B cell (primary cell): ENCODE results near the gene ESR1.

Experiments
- EZH2 ChIP-seq: IDR thresholded peaks from 2 replicates; pipeline ENCODE4 v1.6.1; 2012; ENCODE audit warnings: borderline replicate concordance, low read depth, mild to moderate bottlenecking, moderate library complexity, low read length; ENCODE audit not compliant: insufficient read depth, poor library complexity, severe bottlenecking
- TF ChIP-seq, protein P1 (sequence below): fragments of 200-600 bp; IDR thresholded peaks from one replicate; pipeline ENCODE4 v1.8.0; 2022; ENCODE audit warnings: antibody characterized with exemption, mild to moderate bottlenecking

- TF ChIP-seq EZH2, result no peak
- TF ChIP-seq, protein P1, sequence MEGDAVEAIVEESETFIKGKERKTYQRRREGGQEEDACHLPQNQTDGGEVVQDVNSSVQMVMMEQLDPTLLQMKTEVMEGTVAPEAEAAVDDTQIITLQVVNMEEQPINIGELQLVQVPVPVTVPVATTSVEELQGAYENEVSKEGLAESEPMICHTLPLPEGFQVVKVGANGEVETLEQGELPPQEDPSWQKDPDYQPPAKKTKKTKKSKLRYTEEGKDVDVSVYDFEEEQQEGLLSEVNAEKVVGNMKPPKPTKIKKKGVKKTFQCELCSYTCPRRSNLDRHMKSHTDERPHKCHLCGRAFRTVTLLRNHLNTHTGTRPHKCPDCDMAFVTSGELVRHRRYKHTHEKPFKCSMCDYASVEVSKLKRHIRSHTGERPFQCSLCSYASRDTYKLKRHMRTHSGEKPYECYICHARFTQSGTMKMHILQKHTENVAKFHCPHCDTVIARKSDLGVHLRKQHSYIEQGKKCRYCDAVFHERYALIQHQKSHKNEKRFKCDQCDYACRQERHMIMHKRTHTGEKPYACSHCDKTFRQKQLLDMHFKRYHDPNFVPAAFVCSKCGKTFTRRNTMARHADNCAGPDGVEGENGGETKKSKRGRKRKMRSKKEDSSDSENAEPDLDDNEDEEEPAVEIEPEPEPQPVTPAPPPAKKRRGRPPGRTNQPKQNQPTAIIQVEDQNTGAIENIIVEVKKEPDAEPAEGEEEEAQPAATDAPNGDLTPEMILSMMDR, result no peak
Measured at GRCh38 chr6:151961809-151962208, 154.3 kb downstream of the ESR1 start.
